Caco-2 (cell line): Measurements from ENCODE around the gene ADGRL2. TPM values are rescaled to one million over a fixed set of nuclear protein-coding genes. Genes with fewer than 3 reads are reported as not detected.

Experiments used
- Bru-seq: library from RNA; stranded (reverse); fragments of 400-500 nt; gene quantifications from one replicate; lab custom pipeline; 2021; lab: Mats Ljungman, UMichigan
- BruChase-seq, 2 experiments: library from RNA; stranded (reverse); fragments of 400-500 nt; gene quantifications; one replicate each; lab custom pipeline; 2021; lab: Mats Ljungman, UMichigan
- BruUV-seq: library from RNA; stranded (reverse); fragments of 400-500 nt; replicated peaks from 2 replicates; lab custom pipeline; 2021; lab: Mats Ljungman, UMichigan
- CTCF ChIA-PET: fragments of 300-600 bp; sonication (Branson Sonifier 250); formaldehyde crosslinking; loops from one replicate; lab custom pipeline; 2022; ENCODE audit warnings: antibody characterized with exemption; lab: Charles Lee
- POLR2A ChIA-PET: fragments of 300-600 bp; sonication (Branson Sonifier 250); formaldehyde crosslinking; loops from one replicate; lab custom pipeline; 2022; ENCODE audit warnings: antibody characterized with exemption; lab: Charles Lee
- DNase-seq, 2 experiments: peaks; one replicate each; pipeline versions ENCODE4 v3.0.0 to v3.0.0-alpha.2; 2020 to 2022
- H3K27me3 ChIP-seq: replicated peaks from 2 replicates; pipeline ENCODE4 v1.6.0; 2011; ENCODE audit warnings: low read length; ENCODE audit not compliant: control insufficient read depth, insufficient read depth
- H3K36me3 ChIP-seq: 2 replicates; pipeline ENCODE4 v1.5.1; 2011; ENCODE audit warnings: low read length; ENCODE audit not compliant: control insufficient read depth, insufficient read depth
- H3K4me1 ChIP-seq: fragments of 250-450 bp; sonication (Bioruptor Pico); 2 replicates; pipeline ENCODE4 v1.5.1; 2020; ENCODE audit warnings: mild to moderate bottlenecking
- H3K4me3 ChIP-seq: 2 replicates; pipeline ENCODE4 v1.5.1; 2011; ENCODE audit warnings: low read depth, mild to moderate bottlenecking, control low read depth, low read length
- H3K9me3 ChIP-seq: fragments of 250-450 bp; sonication (Bioruptor Pico); 2 replicates; pipeline ENCODE4 v1.5.1; 2020; ENCODE audit warnings: mild to moderate bottlenecking, moderate library complexity
- H3K27ac Mint-ChIP-seq: one replicate; pipeline ENCODE4 v1.8.0; 2022; ENCODE audit warnings: mixed read lengths; ENCODE audit not compliant: unreplicated experiment
- H3K27me3 Mint-ChIP-seq: one replicate; pipeline ENCODE4 v1.8.0; 2022; ENCODE audit warnings: mixed read lengths; ENCODE audit not compliant: insufficient read depth, unreplicated experiment
- H3K36me3 Mint-ChIP-seq: one replicate; pipeline ENCODE4 v1.8.0; 2022; ENCODE audit warnings: mild to moderate bottlenecking, mixed read lengths; ENCODE audit not compliant: insufficient read depth, unreplicated experiment
- H3K4me1 Mint-ChIP-seq: one replicate; pipeline ENCODE4 v1.8.0; 2022; ENCODE audit warnings: low read depth, mixed read lengths; ENCODE audit not compliant: unreplicated experiment
- H3K4me3 Mint-ChIP-seq: one replicate; pipeline ENCODE4 v1.8.0; 2022; ENCODE audit warnings: mild to moderate bottlenecking, moderate library complexity, mixed read lengths; ENCODE audit not compliant: unreplicated experiment
- H3K9me3 Mint-ChIP-seq: one replicate; pipeline ENCODE4 v1.8.0; 2022; ENCODE audit warnings: mixed read lengths; ENCODE audit not compliant: unreplicated experiment
- CTCF ChIP-seq, 2 experiments: fragments of 200-600 bp in 1 of 2; IDR thresholded peaks; 1 replicate in 1 of 2; 2 replicates in 1 of 2; pipeline versions ENCODE4 v1.5.1 to v1.8.0; 2011 to 2022; ENCODE audit warnings: antibody characterized with exemption in 1 of 2, control low read depth in 1 of 2, inconsistent platforms in 1 of 2, low read depth in 1 of 2, low read length in 1 of 2, mild to moderate bottlenecking in 1 of 2, moderate library complexity in 1 of 2; ENCODE audit not compliant: insufficient read depth in 1 of 2, severe bottlenecking in 1 of 2, unreplicated experiment in 1 of 2
- intact Hi-C: fragments of 100-400 bp; cut with micrococcal nuclease; formaldehyde crosslinking; loops from one replicate; pipeline ENCODE4 v1.10.0; 2022; ENCODE audit not compliant: unreplicated experiment
- long read RNA-seq: library from polyadenylated mRNA; stranded (forward); transcript quantifications from one replicate; pipeline ENCODE4 v2.0.0, GENCODE V29; 2022
- total RNA-seq: library from RNA; stranded (reverse); gene quantifications from 2 replicates; pipeline ENCODE4 v1.2.3, GENCODE V29; 2022

The ADGRL2 gene
- total RNA-seq: 3.8 and 4.6 TPM in 2 replicates
- percentile 32 among the genes with signal in this experiment for Bru-seq, nascent RNA
- BruChase-seq, experiment 1, labeled RNA remaining after a 2-hour chase: percentile 28 among the genes with signal in this experiment
- percentile 23 among the genes with signal in this experiment for BruChase-seq, experiment 2, labeled RNA remaining after a 6-hour chase
- long read RNA-seq, partial matches to known transcripts: 0 of 1 reads
- long read RNA-seq, other reads (novel, unspliced or antisense): 1 of 1 reads

GRCh38 chr1:81800695-81801650 is at the start of gene ADGRL2:
ADGRL2 (plus strand) TSS chr1:81800934; CDS start chr1:81836985, 36,051 bp downstream.
- H3K9me3 Mint-ChIP-seq: no peaks in the 10 kb centered on the region
- DNase-seq: peak in 1 of 2 experiments; percentile 44
- no peaks in the 10 kb centered on the region for H3K4me1 Mint-ChIP-seq
- H3K36me3 Mint-ChIP-seq: no peaks in the 10 kb centered on the region
- ChIA-PET CTCF (interaction anchor here (0.6 to 0.7 kb wide), 2 partner anchors 112 to 495 kb away, joined by 3 read pairs; no protein-coding TSS in a partner anchor), POLR2A (no interaction called here)
- no peak for TF ChIP-seq CTCF (IDR thresholded peaks at IDR 0.05; ENCODE audit: insufficient read depth in 1 of 2, low read depth in 1 of 2, low read length in 1 of 2, severe bottlenecking in 1 of 2, unreplicated experiment in 1 of 2)
- Histone ChIP-seq H3K4me3 (peak within 1 kb of the TSS; percentile 32), H3K4me1 (no peaks in the 10 kb centered on the region; the same call in 1 of the 2 replicates), H3K9me3 (no peaks in the 10 kb centered on the region), H3K36me3 (no peaks in the 10 kb centered on the region), H3K27me3 (no peaks in the 10 kb centered on the region; the same call in 1 of the 2 replicates)
- peaks cover 8% of the 10 kb centered on the region for H3K27me3 Mint-ChIP-seq
- intact Hi-C loops: loop anchor here (5.0 kb wide), 1 partner anchor 494 kb away; no protein-coding TSS in a partner anchor
- no TSS peak for BruUV-seq
- H3K27ac Mint-ChIP-seq: no peak within 1 kb of the TSS
- H3K4me3 Mint-ChIP-seq: peak within 1 kb of the TSS; percentile 83

GRCh38 chr1:81752840-81753239 is 47.9 kb upstream of the ADGRL2 start:
- intact Hi-C loops: no loop called here
- no peak overlapping the region for H3K4me3 Mint-ChIP-seq
- Histone ChIP-seq H3K4me1 (no peaks in the 10 kb centered on the region), H3K9me3 (no peaks in the 10 kb centered on the region), H3K36me3 (no peaks in the 10 kb centered on the region), H3K27me3 (no peaks in the 10 kb centered on the region), H3K4me3 (no peak overlapping the region)
- H3K27ac Mint-ChIP-seq: no peak overlapping the region
- CTCF ChIA-PET: no interaction called here
- H3K4me1 Mint-ChIP-seq: no peaks in the 10 kb centered on the region
- H3K27me3 Mint-ChIP-seq: no peaks in the 10 kb centered on the region
- H3K9me3 Mint-ChIP-seq: no peaks in the 10 kb centered on the region
- DNase-seq: no peak
- H3K36me3 Mint-ChIP-seq: no peaks in the 10 kb centered on the region
- POLR2A ChIA-PET: no interaction called here
- TF ChIP-seq CTCF (IDR thresholded peaks at IDR 0.05; ENCODE audit: insufficient read depth in 1 of 2, low read depth in 1 of 2, low read length in 1 of 2, severe bottlenecking in 1 of 2, unreplicated experiment in 1 of 2): no peak
- no TSS peak for BruUV-seq

- TF ChIP-seq CTCF (IDR thresholded peaks at IDR 0.05; ENCODE audit: insufficient read depth in 1 of 2, low read depth in 1 of 2, low read length in 1 of 2, severe bottlenecking in 1 of 2, unreplicated experiment in 1 of 2): no peak
- Mint-ChIP-seq H3K36me3 (no peaks in the 10 kb centered on the region), H3K27me3 (no peaks in the 10 kb centered on the region), H3K9me3 (no peaks in the 10 kb centered on the region), H3K4me3 (no peak overlapping the region), H3K4me1 (no peaks in the 10 kb centered on the region), H3K27ac (no peak overlapping the region)
- intact Hi-C loops: no loop called here
- ChIA-PET POLR2A (no interaction called here), CTCF (no interaction called here)
- H3K4me3 ChIP-seq: no peak overlapping the region
- no peaks in the 10 kb centered on the region for H3K27me3 ChIP-seq
- BruUV-seq: no TSS peak
- no peaks in the 10 kb centered on the region for H3K36me3 ChIP-seq
- no peaks in the 10 kb centered on the region for H3K9me3 ChIP-seq
- H3K4me1 ChIP-seq: no peaks in the 10 kb centered on the region
- DNase-seq: no peak
These were observed 46.3 kb upstream of the ADGRL2 start for GRCh38 chr1:81754424-81754823.
